IPS DF 6.9 (cell line): Measurements from ENCODE around the gene TBC1D3G.
"Not testable (repeated sequence)": the region's sequence is repeated elsewhere in the genome, so short reads cannot be mapped to it uniquely, and the experiment has no call there.

ENCODE experiments used
- DNase-seq: peaks from one replicate; pipeline ENCODE4 v3.0.0-alpha.2; 2013; ENCODE audit warnings: low read depth, low spot score
- H3K27ac ChIP-seq: one replicate; pipeline ENCODE4 v1.5.1; 2013; ENCODE audit warnings: low read length, control low read depth
- H3K27me3 ChIP-seq: 2 replicates; pipeline ENCODE4 v1.6.1; 2013; ENCODE audit warnings: mild to moderate bottlenecking, low read length; ENCODE audit not compliant: control insufficient read depth, insufficient read depth
- H3K36me3 ChIP-seq: 2 replicates; pipeline ENCODE4 v1.6.1; 2013; ENCODE audit warnings: low read length; ENCODE audit not compliant: control insufficient read depth, insufficient read depth
- H3K4me1 ChIP-seq: 2 replicates; pipeline ENCODE4 v1.6.1; 2013; ENCODE audit warnings: low read length; ENCODE audit not compliant: control insufficient read depth, insufficient read depth
- H3K4me3 ChIP-seq: 2 replicates; pipeline ENCODE4 v1.5.1; 2013; ENCODE audit warnings: mild to moderate bottlenecking, low read length
- H3K9me3 ChIP-seq: 2 replicates; pipeline ENCODE4 v1.6.1; 2013; ENCODE audit warnings: low read length, inconsistent platforms; ENCODE audit not compliant: control insufficient read depth, insufficient read depth
- WGBS: extraction: QIAGEN DNeasy Blood & Tissue Kit; methylation state at CpG from one replicate; pipeline ENCODE4 v1.1.7; 2013; ENCODE audit warnings: mixed read lengths, missing lambda C conversion rate; ENCODE audit not compliant: insufficient read length, insufficient coverage; 5-methylcytosine and 5-hydroxymethylcytosine counted together

TBC1D3G gene

GRCh38 chr17:36323584-36323983 is at the start of gene TBC1D3G:
Gene TBC1D3G (plus strand): TSS chr17:36323884. CDS start chr17:36325412, 1,528 bp downstream.
- not testable (repeated sequence) for H3K27ac ChIP-seq, H3K4me1 ChIP-seq, H3K36me3 ChIP-seq, H3K27me3 ChIP-seq, H3K4me3 ChIP-seq, DNase-seq, H3K9me3 ChIP-seq
- WGBS = no CpG with 5 or more reads among the region's 9 CpGs

- H3K27me3 ChIP-seq, DNase-seq, H3K36me3 ChIP-seq, H3K9me3 ChIP-seq, H3K4me1 ChIP-seq, H3K27ac ChIP-seq, H3K4me3 ChIP-seq: not testable (repeated sequence)
- no CpG with 5 or more reads among the region's 1 CpG for WGBS
Measured at GRCh38 chr17:36283256-36283655, 40.4 kb upstream of the TBC1D3G start.

- H3K27me3 ChIP-seq, H3K36me3 ChIP-seq, H3K4me1 ChIP-seq, DNase-seq, H3K27ac ChIP-seq, H3K4me3 ChIP-seq, H3K9me3 ChIP-seq: not testable (repeated sequence)
- no CpG with 5 or more reads among the region's 5 CpGs for WGBS
Measured at GRCh38 chr17:36284219-36284618, 39.5 kb upstream of the TBC1D3G start.

- H3K9me3 ChIP-seq, H3K4me3 ChIP-seq, DNase-seq, H3K4me1 ChIP-seq, H3K27ac ChIP-seq, H3K36me3 ChIP-seq, H3K27me3 ChIP-seq: not testable (repeated sequence)
- no CpG with 5 or more reads among the region's 2 CpGs for WGBS
Measured at GRCh38 chr17:36289965-36290612, 33.6 kb upstream of the TBC1D3G start.

GRCh38 chr17:36295161-36295560 is 28.5 kb upstream of the TBC1D3G start:
- not testable (repeated sequence) for H3K9me3 ChIP-seq, H3K4me3 ChIP-seq, DNase-seq, H3K36me3 ChIP-seq, H3K4me1 ChIP-seq, H3K27ac ChIP-seq, H3K27me3 ChIP-seq
- no CpG with 5 or more reads among the region's 1 CpG for WGBS

GRCh38 chr17:36315736-36316135 is 7.9 kb upstream of the TBC1D3G start:
- not testable (repeated sequence) for DNase-seq, H3K27me3 ChIP-seq, H3K4me3 ChIP-seq, H3K4me1 ChIP-seq, H3K9me3 ChIP-seq, H3K36me3 ChIP-seq, H3K27ac ChIP-seq
- WGBS = no CpG with 5 or more reads among the region's 2 CpGs

- H3K9me3 ChIP-seq, H3K4me1 ChIP-seq, H3K27me3 ChIP-seq, H3K36me3 ChIP-seq, H3K27ac ChIP-seq, H3K4me3 ChIP-seq, DNase-seq: not testable (repeated sequence)
- no CpG with 5 or more reads among the region's 6 CpGs for WGBS
Measured at GRCh38 chr17:36362496-36362895, 38.8 kb downstream of the TBC1D3G start.

GRCh38 chr17:36375938-36376337 is 52.3 kb downstream of the TBC1D3G start:
- not testable (repeated sequence) for H3K27ac ChIP-seq, H3K9me3 ChIP-seq, H3K4me3 ChIP-seq, H3K36me3 ChIP-seq, H3K4me1 ChIP-seq, H3K27me3 ChIP-seq, DNase-seq
- no CpG with 5 or more reads among the region's 7 CpGs for WGBS
